Nephron (organoid): ENCODE measurements around the gene ASB7.

Experiments used
- H3K27ac Mint-ChIP-seq, 3 experiments: 2 replicates each; pipeline ENCODE4 v1.8.0; 2020; ENCODE audit warnings: mixed read lengths in 3 of 3, mild to moderate bottlenecking in 2 of 3, moderate library complexity in 1 of 3
- H3K27me3 Mint-ChIP-seq: 2 replicates; pipeline ENCODE4 v1.8.0; 2021; ENCODE audit warnings: low read depth, mild to moderate bottlenecking, moderate library complexity, mixed read lengths
- H3K36me3 Mint-ChIP-seq: 2 replicates; pipeline ENCODE4 v1.8.0; 2020; ENCODE audit warnings: low read depth, mixed read lengths
- H3K4me1 Mint-ChIP-seq: 2 replicates; pipeline ENCODE4 v1.8.0; 2020; ENCODE audit warnings: mixed read lengths
- H3K4me3 Mint-ChIP-seq, 3 experiments: 2 replicates each; pipeline ENCODE4 v1.8.0; 2020; ENCODE audit warnings: mild to moderate bottlenecking in 3 of 3, mixed read lengths in 3 of 3, moderate library complexity in 2 of 3
- H3K9me3 Mint-ChIP-seq: 2 replicates; pipeline ENCODE4 v1.8.0; 2020; ENCODE audit warnings: mixed read lengths
- TF ChIP-seq, protein P1 (sequence below), 3 experiments: fragments of 200-600 bp; sonication (generic); IDR thresholded peaks; one replicate each; pipeline ENCODE4 v1.5.0; 2021; ENCODE audit warnings: antibody characterized with exemption in 3 of 3; ENCODE audit not compliant: unreplicated experiment in 3 of 3

ASB7 gene

DNA sequence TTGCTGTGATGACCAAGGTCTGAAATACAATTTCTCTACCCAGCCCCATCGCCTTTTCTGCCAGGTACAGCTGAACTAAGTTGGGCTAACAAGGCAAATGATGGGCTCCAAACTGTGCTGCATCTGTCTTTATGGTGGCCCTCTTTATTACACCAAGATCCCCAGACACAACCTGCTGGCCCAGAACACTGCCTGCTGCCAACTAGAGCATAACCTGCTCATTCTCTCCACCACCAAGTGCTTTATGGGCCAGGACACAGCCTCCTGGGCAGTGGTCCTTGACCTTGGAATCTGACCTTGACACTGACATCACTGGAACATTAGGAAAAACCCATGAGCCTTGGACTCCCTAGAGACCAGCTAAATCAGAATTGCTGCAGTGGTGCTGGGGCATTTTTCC lies 3.7 kb upstream of the ASB7 start:
- no peaks in the 10 kb centered on the region for H3K27me3 Mint-ChIP-seq
- TF ChIP-seq, protein P1, sequence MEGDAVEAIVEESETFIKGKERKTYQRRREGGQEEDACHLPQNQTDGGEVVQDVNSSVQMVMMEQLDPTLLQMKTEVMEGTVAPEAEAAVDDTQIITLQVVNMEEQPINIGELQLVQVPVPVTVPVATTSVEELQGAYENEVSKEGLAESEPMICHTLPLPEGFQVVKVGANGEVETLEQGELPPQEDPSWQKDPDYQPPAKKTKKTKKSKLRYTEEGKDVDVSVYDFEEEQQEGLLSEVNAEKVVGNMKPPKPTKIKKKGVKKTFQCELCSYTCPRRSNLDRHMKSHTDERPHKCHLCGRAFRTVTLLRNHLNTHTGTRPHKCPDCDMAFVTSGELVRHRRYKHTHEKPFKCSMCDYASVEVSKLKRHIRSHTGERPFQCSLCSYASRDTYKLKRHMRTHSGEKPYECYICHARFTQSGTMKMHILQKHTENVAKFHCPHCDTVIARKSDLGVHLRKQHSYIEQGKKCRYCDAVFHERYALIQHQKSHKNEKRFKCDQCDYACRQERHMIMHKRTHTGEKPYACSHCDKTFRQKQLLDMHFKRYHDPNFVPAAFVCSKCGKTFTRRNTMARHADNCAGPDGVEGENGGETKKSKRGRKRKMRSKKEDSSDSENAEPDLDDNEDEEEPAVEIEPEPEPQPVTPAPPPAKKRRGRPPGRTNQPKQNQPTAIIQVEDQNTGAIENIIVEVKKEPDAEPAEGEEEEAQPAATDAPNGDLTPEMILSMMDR (IDR thresholded peaks at IDR 0.05; ENCODE audit: unreplicated experiment in 3 of 3) = no peak
- no peak overlapping the region for H3K4me3 Mint-ChIP-seq
- H3K4me1 Mint-ChIP-seq = peaks cover 11% of the 10 kb centered on the region
- no peak overlapping the region for H3K27ac Mint-ChIP-seq
- H3K36me3 Mint-ChIP-seq = no peaks in the 10 kb centered on the region
- H3K9me3 Mint-ChIP-seq = no peaks in the 10 kb centered on the region

DNA sequence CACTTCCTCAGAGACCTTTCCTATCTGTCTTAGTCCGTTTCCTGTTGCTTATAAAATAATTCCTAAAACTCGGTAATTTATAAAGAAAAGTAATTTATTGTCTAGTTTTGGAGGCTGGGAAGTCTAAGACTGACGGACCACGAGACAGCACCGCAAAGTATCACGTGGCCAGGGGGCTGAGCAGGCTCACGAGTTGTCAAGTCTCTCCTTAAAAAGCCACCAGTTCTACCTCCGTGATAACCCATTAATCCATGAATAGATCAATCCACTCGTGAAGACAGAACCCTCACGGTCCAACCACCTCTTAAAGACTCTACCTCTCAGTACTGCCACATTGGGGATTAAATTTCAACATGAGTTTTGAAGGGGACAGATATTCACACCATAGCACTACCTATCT lies 1.2 kb upstream of the ASB7 start:
- no peaks in the 10 kb centered on the region for H3K9me3 Mint-ChIP-seq
- TF ChIP-seq, protein P1 (IDR thresholded peaks at IDR 0.05; ENCODE audit: unreplicated experiment in 3 of 3) = no peak
- no peak overlapping the region for H3K4me3 Mint-ChIP-seq
- peaks cover 14% of the 10 kb centered on the region for H3K36me3 Mint-ChIP-seq
- H3K4me1 Mint-ChIP-seq = peaks cover 21% of the 10 kb centered on the region
- no peak overlapping the region for H3K27ac Mint-ChIP-seq
- H3K27me3 Mint-ChIP-seq = no peaks in the 10 kb centered on the region

DNA sequence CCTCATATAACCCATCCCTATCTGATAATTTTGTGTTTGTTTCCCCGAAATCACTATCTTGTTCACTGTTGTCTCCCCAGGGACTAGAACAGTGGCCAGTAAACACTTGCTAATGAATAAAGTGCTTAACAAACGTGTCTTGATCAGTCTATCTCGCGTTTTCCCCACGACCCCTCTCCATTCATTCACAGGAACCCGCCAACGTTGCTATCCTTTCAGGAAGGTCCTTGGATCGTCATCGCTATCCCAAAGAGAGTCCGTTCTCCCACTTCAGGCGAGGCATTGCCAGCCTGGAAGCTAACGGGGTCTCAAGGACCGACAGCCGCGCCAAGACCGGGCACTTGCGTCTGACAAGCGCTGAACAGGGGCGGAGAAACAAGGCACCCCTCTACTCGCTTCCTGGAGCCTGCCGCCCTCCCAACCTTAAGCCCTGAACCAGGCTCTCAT lies 749 bp upstream of the ASB7 start:
- TF ChIP-seq, protein P1 (IDR thresholded peaks at IDR 0.05; ENCODE audit: unreplicated experiment in 3 of 3) = no peak
- Mint-ChIP-seq H3K4me1 (peaks cover 21% of the 10 kb centered on the region), H3K36me3 (peaks cover 16% of the 10 kb centered on the region), H3K9me3 (no peaks in the 10 kb centered on the region), H3K27me3 (no peaks in the 10 kb centered on the region), H3K4me3 (no peak overlapping the region), H3K27ac (no peak overlapping the region)

DNA sequence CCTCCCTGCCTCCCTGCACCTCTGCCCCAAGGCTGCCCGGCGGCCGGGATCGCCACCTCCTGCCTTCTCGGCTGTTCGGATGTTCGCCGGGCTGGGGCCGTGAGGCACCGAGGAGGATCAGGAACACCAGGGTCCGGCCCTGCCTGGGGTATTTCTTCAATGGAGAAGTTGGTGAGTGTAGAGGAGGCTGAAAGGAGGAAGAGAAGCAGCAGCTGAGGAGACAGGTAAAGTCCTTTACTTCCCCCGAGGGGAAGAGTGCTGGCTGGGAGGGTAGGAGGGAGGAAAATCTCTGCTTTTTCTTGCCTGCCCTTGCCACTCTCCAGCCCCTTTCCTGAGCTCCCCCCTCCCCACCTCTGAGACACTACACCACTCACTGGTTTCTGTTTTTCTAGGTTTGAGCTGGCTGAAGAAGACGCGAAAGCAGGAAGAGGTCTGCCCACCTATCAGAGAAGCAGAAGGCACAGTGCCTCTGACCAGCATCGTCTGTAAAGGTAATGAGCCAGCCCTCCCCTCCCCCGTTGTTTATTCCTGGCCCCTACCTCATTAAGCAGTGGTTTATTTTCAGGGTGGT lies 519 bp downstream of the ASB7 start:
- H3K4me1 Mint-ChIP-seq = peaks cover 17% of the 10 kb centered on the region
- no peaks in the 10 kb centered on the region for H3K27me3 Mint-ChIP-seq
- no peaks in the 10 kb centered on the region for H3K9me3 Mint-ChIP-seq
- no peak overlapping the region for H3K4me3 Mint-ChIP-seq
- TF ChIP-seq, protein P1 (IDR thresholded peaks at IDR 0.05; ENCODE audit: unreplicated experiment in 3 of 3) = no peak
- H3K36me3 Mint-ChIP-seq = peaks cover 22% of the 10 kb centered on the region
- peak overlapping the region; percentile 44 to 95 (median 75) for H3K27ac Mint-ChIP-seq

DNA sequence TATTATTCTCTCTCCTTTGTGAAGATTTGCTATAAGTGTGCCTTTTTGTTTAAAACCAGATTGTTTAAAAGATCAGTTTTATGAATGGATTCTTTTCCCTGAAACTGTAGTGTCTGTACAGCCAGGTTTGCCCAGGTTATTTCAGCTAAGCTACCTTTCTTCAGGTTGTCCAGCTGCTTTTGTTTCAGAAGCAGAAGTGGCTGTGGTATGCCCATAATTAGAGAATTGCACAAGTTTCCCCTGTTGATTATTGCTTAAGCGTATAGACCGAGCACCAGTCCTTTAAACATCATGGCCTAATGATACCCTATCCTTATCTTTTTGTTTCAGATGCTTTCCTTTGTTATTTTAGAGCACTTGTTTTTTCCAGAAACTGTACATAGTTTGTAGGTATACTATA lies 10.2 kb downstream of the ASB7 start:
- Mint-ChIP-seq H3K27ac (no peak overlapping the region), H3K9me3 (no peaks in the 10 kb centered on the region), H3K4me1 (no peaks in the 10 kb centered on the region), H3K36me3 (peaks cover 43% of the 10 kb centered on the region), H3K27me3 (no peaks in the 10 kb centered on the region), H3K4me3 (no peak overlapping the region)
- TF ChIP-seq, protein P1 (IDR thresholded peaks at IDR 0.05; ENCODE audit: unreplicated experiment in 3 of 3) = no peak

DNA sequence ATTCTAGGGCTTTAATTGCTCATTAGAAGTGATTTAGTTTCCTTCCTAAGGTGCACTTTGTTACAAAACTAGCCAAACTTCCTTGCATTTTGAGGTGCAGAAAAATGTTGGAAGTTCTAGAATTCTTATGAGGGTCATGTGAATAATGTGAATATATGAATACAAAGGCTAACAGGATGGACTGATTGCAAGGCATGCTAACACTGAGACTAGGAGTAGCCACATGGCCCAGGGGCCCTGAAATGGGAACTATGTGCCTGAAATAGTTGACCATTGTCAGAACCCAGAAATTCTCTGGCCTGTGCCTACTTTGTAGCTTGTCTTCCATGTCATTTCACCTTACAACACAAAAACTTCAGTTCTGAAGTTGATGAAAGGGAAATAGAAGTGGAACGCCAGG lies 10.8 kb downstream of the ASB7 start:
- H3K36me3 Mint-ChIP-seq = peaks cover 39% of the 10 kb centered on the region
- no peak overlapping the region for H3K4me3 Mint-ChIP-seq
- no peaks in the 10 kb centered on the region for H3K9me3 Mint-ChIP-seq
- no peaks in the 10 kb centered on the region for H3K4me1 Mint-ChIP-seq
- TF ChIP-seq, protein P1 (IDR thresholded peaks at IDR 0.05; ENCODE audit: unreplicated experiment in 3 of 3) = no peak
- no peaks in the 10 kb centered on the region for H3K27me3 Mint-ChIP-seq
- no peak overlapping the region for H3K27ac Mint-ChIP-seq
